GM12892 (cell line): ENCODE results near the gene CYTH4.

Source experiments
- POLR2A ChIP-seq: IDR thresholded peaks from 2 replicates; pipeline ENCODE4 v1.6.1; 2011; ENCODE audit warnings: low read depth, low read length, control low read depth
- POLR2AphosphoS5 ChIP-seq: IDR thresholded peaks from 2 replicates; pipeline ENCODE4 v1.6.1; 2011; ENCODE audit warnings: low read depth, low read length, control low read depth

DNA sequence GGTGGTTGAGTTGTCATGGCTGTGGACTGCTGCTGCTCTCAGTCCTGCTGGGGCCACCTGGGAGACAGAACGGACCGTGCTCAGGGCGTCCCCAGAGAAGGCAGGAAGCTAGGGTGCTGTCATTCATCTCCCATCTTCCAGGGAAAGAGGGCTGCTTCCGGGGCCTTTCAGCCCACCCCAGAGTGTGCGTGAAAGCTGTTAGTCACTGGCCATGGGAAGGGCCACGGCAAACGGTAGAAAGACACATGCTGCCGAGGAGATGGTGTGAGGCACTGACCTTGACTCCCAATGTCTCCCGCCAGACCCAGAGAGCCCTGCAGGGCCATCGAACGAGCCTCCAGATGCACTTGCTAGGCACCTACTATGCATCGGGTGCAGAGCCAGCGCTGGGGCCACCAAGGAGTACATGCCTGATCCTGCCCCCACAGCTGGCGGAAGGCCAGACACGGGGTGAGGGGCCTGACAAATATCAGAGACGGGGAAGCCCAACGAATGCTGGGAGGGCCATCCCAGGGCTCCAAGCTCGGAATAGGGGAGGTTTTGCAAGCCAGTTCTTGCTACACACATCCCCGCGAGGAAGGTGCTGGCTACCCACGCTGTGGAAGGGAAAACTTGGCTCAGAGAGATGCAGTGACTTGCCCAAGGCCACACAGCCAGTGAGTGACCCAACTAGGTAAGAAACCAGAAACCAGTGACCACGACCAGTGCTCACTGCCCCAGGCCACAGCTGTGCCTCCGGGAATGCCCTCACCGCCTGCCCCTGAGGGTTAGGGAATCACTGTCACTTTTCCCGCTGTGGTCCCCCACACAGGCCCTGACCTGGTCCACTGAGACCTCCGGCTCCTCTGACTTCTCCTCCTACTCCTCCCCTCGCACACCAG is 48.3 kb upstream of the CYTH4 start:
- TF ChIP-seq POLR2A (no peak), POLR2AphosphoS5 (no peak)
